Keratinocyte (primary cell): ENCODE data around the gene SORBS2. TPM values are rescaled to one million over a fixed set of nuclear protein-coding genes. Genes with fewer than 3 reads are reported as not detected.

ENCODE experiments used
- DNase-seq: peaks from one replicate; pipeline ENCODE4 v3.0.0-alpha.2; 2011; ENCODE audit warnings: low read depth, missing footprints, low spot score
- FAIRE-seq: peaks from 2 replicates; lab custom pipeline; 2011; peaks lifted over from hg19 to GRCh38; lab: Jason Lieb, UNC
- H2AFZ ChIP-seq: 2 replicates; pipeline ENCODE4 v1.6.0; 2012; ENCODE audit warnings: low read length, control low read depth, inconsistent platforms; ENCODE audit not compliant: control insufficient read depth
- H3K27ac ChIP-seq: 2 replicates; pipeline ENCODE4 v1.5.1; 2011; ENCODE audit warnings: low read length; ENCODE audit not compliant: control insufficient read depth, insufficient read depth
- H3K27me3 ChIP-seq: 3 replicates; pipeline ENCODE4 v1.6.0; 2011; ENCODE audit warnings: low read length; ENCODE audit not compliant: control insufficient read depth, insufficient read depth; ENCODE audit errors: extremely low read depth
- H3K36me3 ChIP-seq, 2 experiments: 2 replicates in 1 of 2; 3 replicates in 1 of 2; pipeline ENCODE4 v1.5.1; 2011; ENCODE audit warnings: low read length in 2 of 2, mild to moderate bottlenecking in 1 of 2; ENCODE audit not compliant: control insufficient read depth in 2 of 2, insufficient read depth in 2 of 2; ENCODE audit errors: extremely low read depth in 1 of 2
- H3K4me1 ChIP-seq: 3 replicates; pipeline ENCODE4 v1.5.1; 2011; ENCODE audit warnings: low read length; ENCODE audit not compliant: control insufficient read depth, insufficient read depth; ENCODE audit errors: extremely low read depth
- H3K4me2 ChIP-seq: 3 replicates; pipeline ENCODE4 v1.6.0; 2011; ENCODE audit warnings: low read depth, low read length; ENCODE audit not compliant: control insufficient read depth, insufficient read depth; ENCODE audit errors: extremely low read depth
- H3K4me3 ChIP-seq, 3 experiments: fragments of 200-600 bp in 1 of 3; sonication (generic) in 1 of 3; 2 replicates in 2 of 3; 3 replicates in 1 of 3; pipeline ENCODE4 v1.5.1; 2011 to 2016; ENCODE audit warnings: low read length in 3 of 3, mild to moderate bottlenecking in 3 of 3, control low read depth in 2 of 3, inconsistent platforms in 1 of 3, low read depth in 1 of 3, mixed read lengths in 1 of 3, mixed run types in 1 of 3, moderate library complexity in 1 of 3; ENCODE audit not compliant: control insufficient read depth in 2 of 3, insufficient read depth in 2 of 3; ENCODE audit errors: extremely low read depth in 1 of 3
- H3K79me2 ChIP-seq: 2 replicates; pipeline ENCODE4 v1.6.0; 2012; ENCODE audit warnings: low read length; ENCODE audit not compliant: control insufficient read depth, insufficient read depth
- H3K9ac ChIP-seq: 3 replicates; pipeline ENCODE4 v1.6.0; 2011; ENCODE audit warnings: low read length; ENCODE audit not compliant: control insufficient read depth, insufficient read depth; ENCODE audit errors: extremely low read depth
- H3K9me1 ChIP-seq: 3 replicates; pipeline ENCODE4 v1.6.0; 2011; ENCODE audit warnings: low read length; ENCODE audit not compliant: control insufficient read depth, insufficient read depth; ENCODE audit errors: extremely low read depth
- H3K9me3 ChIP-seq: 2 replicates; pipeline ENCODE4 v1.5.1; 2012; ENCODE audit warnings: low read depth, low read length; ENCODE audit not compliant: control insufficient read depth
- H4K20me1 ChIP-seq: 3 replicates; pipeline ENCODE4 v1.6.0; 2011; ENCODE audit warnings: low read length; ENCODE audit not compliant: control insufficient read depth, insufficient read depth; ENCODE audit errors: extremely low read depth
- EZH2 ChIP-seq: IDR thresholded peaks from one replicate; pipeline ENCODE4 v1.6.1; 2012; ENCODE audit warnings: inconsistent platforms, mild to moderate bottlenecking, low read length, moderate library complexity
- dilution Hi-C: fragments of 300-500 bp; cut with MboI; formaldehyde crosslinking; loops from one replicate; pipeline ENCODE4 v1.7.0; 2020; ENCODE audit warnings: low sequenced_read_pairs; ENCODE audit not compliant: extremely low pct_ligation_motif_present
- polyA plus RNA-seq, 5 experiments: library from polyadenylated mRNA; depleted of rRNA in 3 of 5; stranded (reverse) in 3 of 5; stranded (forward) in 1 of 5; unstranded in 1 of 5; fragments of >200 nt; gene quantifications; 1 replicate in 1 of 5; 2 replicates in 3 of 5; 3 replicates in 1 of 5; pipeline versions ENCODE4 v1.2.1 to v1.2.3, GENCODE V29; 2011 to 2012; ENCODE audit warnings: missing spikeins in 2 of 5, low read depth in 1 of 5, low replicate concordance in 1 of 5
- TF ChIP-seq, protein P1 (sequence below), 3 experiments: IDR thresholded peaks in 1 of 3; conservative IDR thresholded peaks in 1 of 3; optimal IDR thresholded peaks in 1 of 3; 2 replicates in 2 of 3; 3 replicates in 1 of 3; pipeline versions ENCODE3 to v1.5.1; 2011; ENCODE audit warnings: low read length in 3 of 3, mild to moderate bottlenecking in 3 of 3, moderate library complexity in 2 of 3, control low read depth in 1 of 3, inconsistent platforms in 1 of 3; ENCODE audit not compliant: insufficient read depth in 2 of 3; ENCODE audit errors: extremely low read depth in 1 of 3

Gene SORBS2
- polyA plus RNA-seq, 1 donor (not counting 4 experiments of a cell fraction or from before 2014, with no cell fraction given) = 0.14 TPM

DNA sequence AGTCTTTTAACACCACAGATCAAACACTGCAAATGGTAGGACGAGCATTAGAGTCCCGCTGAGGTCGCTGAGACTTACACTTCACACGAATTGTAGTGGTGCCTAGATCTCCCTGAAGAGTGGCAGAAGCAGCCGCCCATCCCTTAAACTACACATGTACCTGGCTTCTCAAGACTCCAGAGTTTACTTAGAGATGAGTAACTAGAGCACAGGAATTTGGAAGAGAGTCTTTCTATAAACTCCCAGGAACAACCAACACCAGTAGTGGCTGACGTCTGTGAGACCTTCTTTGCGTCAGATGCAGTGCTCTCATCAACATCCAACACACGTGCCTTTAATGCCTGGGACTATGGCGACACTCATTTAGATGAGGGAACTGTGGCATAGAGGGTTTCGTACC, 12.6 kb downstream of the SORBS2 start:
- Histone ChIP-seq H3K79me2 (no peaks in the 10 kb centered on the region), H3K27me3 (no peaks in the 10 kb centered on the region), H3K4me1 (no peaks in the 10 kb centered on the region), H3K9me1 (no peaks in the 10 kb centered on the region), H3K27ac (no peak overlapping the region), H3K36me3 (no peaks in the 10 kb centered on the region), H3K9ac (no peak overlapping the region), H4K20me1 (no peaks in the 10 kb centered on the region), H2AFZ (no peak overlapping the region), H3K4me3 (no peak overlapping the region), H3K9me3 (no peaks in the 10 kb centered on the region), H3K4me2 (no peak overlapping the region)
- DNase-seq (no peak), FAIRE-seq (no peak)
- dilution Hi-C loops = no loop called here
- TF ChIP-seq, protein P1, sequence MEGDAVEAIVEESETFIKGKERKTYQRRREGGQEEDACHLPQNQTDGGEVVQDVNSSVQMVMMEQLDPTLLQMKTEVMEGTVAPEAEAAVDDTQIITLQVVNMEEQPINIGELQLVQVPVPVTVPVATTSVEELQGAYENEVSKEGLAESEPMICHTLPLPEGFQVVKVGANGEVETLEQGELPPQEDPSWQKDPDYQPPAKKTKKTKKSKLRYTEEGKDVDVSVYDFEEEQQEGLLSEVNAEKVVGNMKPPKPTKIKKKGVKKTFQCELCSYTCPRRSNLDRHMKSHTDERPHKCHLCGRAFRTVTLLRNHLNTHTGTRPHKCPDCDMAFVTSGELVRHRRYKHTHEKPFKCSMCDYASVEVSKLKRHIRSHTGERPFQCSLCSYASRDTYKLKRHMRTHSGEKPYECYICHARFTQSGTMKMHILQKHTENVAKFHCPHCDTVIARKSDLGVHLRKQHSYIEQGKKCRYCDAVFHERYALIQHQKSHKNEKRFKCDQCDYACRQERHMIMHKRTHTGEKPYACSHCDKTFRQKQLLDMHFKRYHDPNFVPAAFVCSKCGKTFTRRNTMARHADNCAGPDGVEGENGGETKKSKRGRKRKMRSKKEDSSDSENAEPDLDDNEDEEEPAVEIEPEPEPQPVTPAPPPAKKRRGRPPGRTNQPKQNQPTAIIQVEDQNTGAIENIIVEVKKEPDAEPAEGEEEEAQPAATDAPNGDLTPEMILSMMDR (optimal IDR thresholded peaks at IDR 0.05 in 1 of 3, IDR thresholded peaks at IDR 0.05 in 1 of 3, conservative IDR thresholded peaks at IDR 0.05 in 1 of 3; ENCODE audit: extremely low read depth in 1 of 3, insufficient read depth in 2 of 3, low read length in 3 of 3) = no peak
- TF ChIP-seq EZH2 = no peak

DNA sequence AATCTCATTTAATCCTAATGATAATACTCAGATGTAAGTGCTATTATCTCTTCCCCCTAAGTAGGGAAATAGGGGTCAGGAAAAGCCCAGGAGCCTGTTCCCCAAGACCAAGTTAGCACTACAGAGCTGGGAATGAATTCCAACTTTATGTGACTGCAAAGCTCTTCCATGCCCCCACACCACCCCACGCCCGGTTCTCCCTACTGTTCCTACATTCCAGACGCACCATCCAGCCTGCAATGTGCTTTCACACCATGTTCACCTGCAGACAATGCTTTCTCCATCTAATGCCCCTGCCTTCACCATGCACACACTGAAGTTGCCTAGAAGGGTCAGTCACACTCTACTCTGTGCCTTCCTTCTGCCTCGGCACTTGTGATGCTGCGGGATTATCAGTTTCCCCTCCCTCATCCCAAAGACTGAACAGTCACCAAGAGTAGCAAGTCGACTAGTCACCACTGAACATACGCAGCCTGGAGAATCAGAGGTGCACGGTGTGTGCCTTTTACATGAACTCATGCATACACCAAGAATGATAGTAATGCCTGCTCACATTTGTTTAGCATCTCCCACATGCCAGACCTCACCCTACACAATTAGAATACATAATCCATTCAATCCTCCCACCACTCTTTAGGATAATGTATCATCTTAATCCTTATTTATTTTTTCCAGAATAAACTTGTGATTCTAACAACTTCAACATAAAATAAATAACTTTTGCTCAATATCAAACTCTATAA, 14.2 kb downstream of the SORBS2 start:
- TF ChIP-seq EZH2 = no peak
- TF ChIP-seq, protein P1 (optimal IDR thresholded peaks at IDR 0.05 in 1 of 3, IDR thresholded peaks at IDR 0.05 in 1 of 3, conservative IDR thresholded peaks at IDR 0.05 in 1 of 3; ENCODE audit: extremely low read depth in 1 of 3, insufficient read depth in 2 of 3, low read length in 3 of 3) = no peak
- H2AFZ ChIP-seq = no peak overlapping the region
- H3K4me1 ChIP-seq = peaks cover 5% of the 10 kb centered on the region
- H3K9ac ChIP-seq = no peak overlapping the region
- H3K79me2 ChIP-seq = no peaks in the 10 kb centered on the region
- H3K36me3 ChIP-seq = no peaks in the 10 kb centered on the region
- H3K4me2 ChIP-seq = no peak overlapping the region
- no peaks in the 10 kb centered on the region for H3K9me3 ChIP-seq
- DNase-seq (no peak), FAIRE-seq (no peak)
- dilution Hi-C loops = no loop called here
- H4K20me1 ChIP-seq = no peaks in the 10 kb centered on the region
- H3K4me3 ChIP-seq = no peak overlapping the region
- no peaks in the 10 kb centered on the region for H3K9me1 ChIP-seq
- H3K27ac ChIP-seq = no peak overlapping the region
- H3K27me3 ChIP-seq = no peaks in the 10 kb centered on the region
